Jurkat, Clone E6-1 (cell line): Measurements from ENCODE around the gene THAP5.
"Not testable (repeated sequence)": the region's sequence is repeated elsewhere in the genome, so short reads cannot be mapped to it uniquely, and the experiment has no call there.

Experiments
- DNase-seq: peaks from one replicate; pipeline ENCODE4 v3.0.0-alpha.2; 2011; ENCODE audit warnings: low read depth, low spot score
- H3K4me3 ChIP-seq: 2 replicates; pipeline ENCODE4 v1.5.1; 2011; ENCODE audit warnings: mild to moderate bottlenecking, low read length, control low read depth, moderate library complexity

Gene THAP5

GRCh38 chr7:108589199-108589598 is 19.7 kb upstream of the THAP5 start:
- no peak overlapping the region for H3K4me3 ChIP-seq
- DNase-seq: no peak

GRCh38 chr7:108586274-108586710 is 16.8 kb upstream of the THAP5 start:
- no peak overlapping the region for H3K4me3 ChIP-seq

GRCh38 chr7:108585843-108586242 is 16.3 kb upstream of the THAP5 start:
- DNase-seq: no peak
- H3K4me3 ChIP-seq: no peak overlapping the region

More at GRCh38 chr7:108586274-108586710, 16.8 kb upstream of the THAP5 start:
- DNase-seq: no peak

- H3K4me3 ChIP-seq: no peak overlapping the region
- no peak for DNase-seq
Measured at GRCh38 chr7:108584211-108584610, 14.7 kb upstream of the THAP5 start.

- no peak overlapping the region for H3K4me3 ChIP-seq
- no peak for DNase-seq
Measured at GRCh38 chr7:108581655-108582491, 12.4 kb upstream of the THAP5 start.

- no peak for DNase-seq
- no peak overlapping the region for H3K4me3 ChIP-seq
Measured at GRCh38 chr7:108580298-108580697, 10.8 kb upstream of the THAP5 start.

- no peak for DNase-seq
- no peak overlapping the region for H3K4me3 ChIP-seq
Measured at GRCh38 chr7:108578937-108579336, 9.4 kb upstream of the THAP5 start.

GRCh38 chr7:108576116-108576515 is 6.6 kb upstream of the THAP5 start:
- H3K4me3 ChIP-seq: no peak overlapping the region

GRCh38 chr7:108575156-108575555 is 5.7 kb upstream of the THAP5 start:
- no peak overlapping the region for H3K4me3 ChIP-seq
- DNase-seq: no peak

More at GRCh38 chr7:108576116-108576515, 6.6 kb upstream of the THAP5 start:
- DNase-seq: no peak

GRCh38 chr7:108572480-108572879 is 3.0 kb upstream of the THAP5 start:
- H3K4me3 ChIP-seq: no peak overlapping the region

GRCh38 chr7:108570146-108570755 is 745 bp upstream of the THAP5 start:
- peak overlapping the region; percentile 91 for H3K4me3 ChIP-seq
- DNase-seq: peak; percentile 16

More at GRCh38 chr7:108572480-108572879, 3.0 kb upstream of the THAP5 start:
- DNase-seq: no peak

- peak; percentile 68 for DNase-seq
- peak overlapping the region; percentile 91 for H3K4me3 ChIP-seq
Measured at GRCh38 chr7:108568801-108569380, 615 bp downstream of the THAP5 start.

- no peak for DNase-seq
- H3K4me3 ChIP-seq: no peak overlapping the region
Measured at GRCh38 chr7:108565987-108566386, 3.5 kb downstream of the THAP5 start.

GRCh38 chr7:108561047-108561619 is 8.4 kb downstream of the THAP5 start:
- DNase-seq: no peak
- no peak overlapping the region for H3K4me3 ChIP-seq

- no peak overlapping the region for H3K4me3 ChIP-seq
- no peak for DNase-seq
Measured at GRCh38 chr7:108559253-108559652, 10.3 kb downstream of the THAP5 start.

- no peak for DNase-seq
- no peak overlapping the region for H3K4me3 ChIP-seq
Measured at GRCh38 chr7:108557617-108558016, 11.9 kb downstream of the THAP5 start.

GRCh38 chr7:108557191-108557590 is 12.3 kb downstream of the THAP5 start:
- DNase-seq: no peak
- no peak overlapping the region for H3K4me3 ChIP-seq

- DNase-seq, H3K4me3 ChIP-seq: not testable (repeated sequence)
Measured at GRCh38 chr7:108556665-108557064, 12.8 kb downstream of the THAP5 start.

- not testable (repeated sequence) for DNase-seq, H3K4me3 ChIP-seq
Measured at GRCh38 chr7:108548141-108548896, 21.2 kb downstream of the THAP5 start.
